Activated naive CD4-positive, alpha-beta T cell treated with anti-CD3 and anti-CD28 coated beads, Interleukin-2, amount 50 U/mL, for 24 hours (primary cell): ENCODE measurements around the gene SLC52A3.

Source experiments
- H3K27ac Mint-ChIP-seq: one replicate; pipeline ENCODE4 v1.8.0; 2021; ENCODE audit warnings: mild to moderate bottlenecking, mixed read lengths
- H3K27me3 Mint-ChIP-seq: one replicate; pipeline ENCODE4 v1.8.0; 2021; ENCODE audit warnings: mixed read lengths
- H3K36me3 Mint-ChIP-seq: one replicate; pipeline ENCODE4 v1.8.0; 2021; ENCODE audit warnings: mixed read lengths
- H3K4me1 Mint-ChIP-seq: one replicate; pipeline ENCODE4 v1.8.0; 2021; ENCODE audit warnings: mixed read lengths
- H3K4me3 Mint-ChIP-seq: one replicate; pipeline ENCODE4 v1.8.0; 2021; ENCODE audit warnings: mild to moderate bottlenecking, mixed read lengths
- H3K9me3 Mint-ChIP-seq: one replicate; pipeline ENCODE4 v1.8.0; 2021; ENCODE audit warnings: mixed read lengths

Gene SLC52A3

GRCh38 chr20:775679-776135, 7.4 kb upstream of the SLC52A3 start:
- H3K4me3 Mint-ChIP-seq = no peak overlapping the region
- H3K4me1 Mint-ChIP-seq = no peaks in the 10 kb centered on the region
- H3K27me3 Mint-ChIP-seq = no peaks in the 10 kb centered on the region
- no peaks in the 10 kb centered on the region for H3K36me3 Mint-ChIP-seq
- H3K9me3 Mint-ChIP-seq = no peaks in the 10 kb centered on the region
- H3K27ac Mint-ChIP-seq = no peak overlapping the region

- Mint-ChIP-seq H3K9me3 (no peaks in the 10 kb centered on the region), H3K36me3 (no peaks in the 10 kb centered on the region), H3K27ac (no peak overlapping the region), H3K27me3 (no peaks in the 10 kb centered on the region), H3K4me1 (no peaks in the 10 kb centered on the region), H3K4me3 (no peak overlapping the region)
Measured at GRCh38 chr20:774660-775057, 6.4 kb upstream of the SLC52A3 start.

GRCh38 chr20:774016-774659, 5.8 kb upstream of the SLC52A3 start:
- Mint-ChIP-seq H3K27me3 (no peaks in the 10 kb centered on the region), H3K4me1 (no peaks in the 10 kb centered on the region), H3K9me3 (no peaks in the 10 kb centered on the region), H3K4me3 (no peak overlapping the region), H3K27ac (no peak overlapping the region), H3K36me3 (no peaks in the 10 kb centered on the region)

GRCh38 chr20:772806-773205, 4.5 kb upstream of the SLC52A3 start:
- Mint-ChIP-seq H3K36me3 (no peaks in the 10 kb centered on the region), H3K4me3 (no peak overlapping the region), H3K27ac (no peak overlapping the region), H3K9me3 (no peaks in the 10 kb centered on the region), H3K27me3 (peaks cover 2% of the 10 kb centered on the region), H3K4me1 (no peaks in the 10 kb centered on the region)

- Mint-ChIP-seq H3K27ac (no peak overlapping the region), H3K27me3 (peaks cover 2% of the 10 kb centered on the region), H3K4me1 (no peaks in the 10 kb centered on the region), H3K4me3 (no peak overlapping the region), H3K36me3 (no peaks in the 10 kb centered on the region), H3K9me3 (no peaks in the 10 kb centered on the region)
Measured at GRCh38 chr20:771741-772464, 3.6 kb upstream of the SLC52A3 start.

- Mint-ChIP-seq H3K36me3 (no peaks in the 10 kb centered on the region), H3K9me3 (no peaks in the 10 kb centered on the region), H3K4me1 (no peaks in the 10 kb centered on the region), H3K27me3 (peaks cover 2% of the 10 kb centered on the region), H3K4me3 (no peak overlapping the region), H3K27ac (no peak overlapping the region)
Measured at GRCh38 chr20:770691-771090, 2.4 kb upstream of the SLC52A3 start.

GRCh38 chr20:766906-767305, 1.4 kb downstream of the SLC52A3 start:
- Mint-ChIP-seq H3K36me3 (no peaks in the 10 kb centered on the region), H3K9me3 (no peaks in the 10 kb centered on the region), H3K27me3 (peaks cover 2% of the 10 kb centered on the region), H3K4me1 (no peaks in the 10 kb centered on the region), H3K4me3 (no peak overlapping the region), H3K27ac (no peak overlapping the region)

GRCh38 chr20:764255-764654, 4.0 kb downstream of the SLC52A3 start:
- Mint-ChIP-seq H3K27me3 (peaks cover 2% of the 10 kb centered on the region), H3K27ac (no peak overlapping the region), H3K4me1 (no peaks in the 10 kb centered on the region), H3K9me3 (no peaks in the 10 kb centered on the region), H3K36me3 (no peaks in the 10 kb centered on the region), H3K4me3 (no peak overlapping the region)

- Mint-ChIP-seq H3K4me3 (no peak overlapping the region), H3K9me3 (no peaks in the 10 kb centered on the region), H3K27ac (no peak overlapping the region), H3K4me1 (peaks cover 6% of the 10 kb centered on the region), H3K27me3 (peaks cover 3% of the 10 kb centered on the region), H3K36me3 (no peaks in the 10 kb centered on the region)
Measured at GRCh38 chr20:761418-762381, 6.6 kb downstream of the SLC52A3 start.

- Mint-ChIP-seq H3K36me3 (no peaks in the 10 kb centered on the region), H3K27me3 (peaks cover 3% of the 10 kb centered on the region), H3K9me3 (no peaks in the 10 kb centered on the region), H3K27ac (no peak overlapping the region), H3K4me1 (peaks cover 12% of the 10 kb centered on the region), H3K4me3 (no peak overlapping the region)
Measured at GRCh38 chr20:760751-761417, 7.4 kb downstream of the SLC52A3 start.

- Mint-ChIP-seq H3K27me3 (peaks cover 3% of the 10 kb centered on the region), H3K27ac (no peak overlapping the region), H3K4me3 (no peak overlapping the region), H3K4me1 (peaks cover 19% of the 10 kb centered on the region), H3K9me3 (no peaks in the 10 kb centered on the region), H3K36me3 (no peaks in the 10 kb centered on the region)
Measured at GRCh38 chr20:757506-757905, 10.8 kb downstream of the SLC52A3 start.

- H3K36me3 Mint-ChIP-seq = no peaks in the 10 kb centered on the region
- H3K27ac Mint-ChIP-seq = no peak overlapping the region
- peaks cover 3% of the 10 kb centered on the region for H3K27me3 Mint-ChIP-seq
- H3K4me3 Mint-ChIP-seq = no peak overlapping the region
- peaks cover 19% of the 10 kb centered on the region for H3K4me1 Mint-ChIP-seq
- H3K9me3 Mint-ChIP-seq = no peaks in the 10 kb centered on the region
Measured at GRCh38 chr20:755941-756340, 12.4 kb downstream of the SLC52A3 start.

- Mint-ChIP-seq H3K27ac (no peak overlapping the region), H3K27me3 (peaks cover 3% of the 10 kb centered on the region), H3K36me3 (no peaks in the 10 kb centered on the region), H3K9me3 (no peaks in the 10 kb centered on the region), H3K4me3 (no peak overlapping the region), H3K4me1 (peaks cover 19% of the 10 kb centered on the region)
Measured at GRCh38 chr20:754904-755303, 13.4 kb downstream of the SLC52A3 start.

- H3K4me1 Mint-ChIP-seq = peaks cover 19% of the 10 kb centered on the region
- H3K27me3 Mint-ChIP-seq = peaks cover 3% of the 10 kb centered on the region
- H3K9me3 Mint-ChIP-seq = no peaks in the 10 kb centered on the region
- no peaks in the 10 kb centered on the region for H3K36me3 Mint-ChIP-seq
- H3K4me3 Mint-ChIP-seq = no peak overlapping the region
- H3K27ac Mint-ChIP-seq = no peak overlapping the region
Measured at GRCh38 chr20:753897-754635, 14.2 kb downstream of the SLC52A3 start.

- no peaks in the 10 kb centered on the region for H3K9me3 Mint-ChIP-seq
- H3K27me3 Mint-ChIP-seq = peaks cover 2% of the 10 kb centered on the region
- H3K36me3 Mint-ChIP-seq = no peaks in the 10 kb centered on the region
- peaks cover 19% of the 10 kb centered on the region for H3K4me1 Mint-ChIP-seq
- H3K4me3 Mint-ChIP-seq = no peak overlapping the region
- H3K27ac Mint-ChIP-seq = no peak overlapping the region
Measured at GRCh38 chr20:753136-753535, 15.2 kb downstream of the SLC52A3 start.
